ENCODE data around the gene SLIT1. TPM values are rescaled to one million over a fixed set of nuclear protein-coding genes. Genes with fewer than 3 reads are reported as not detected.

SLIT1 gene
- total and polyA plus RNA-seq, 8 donors: 0.20 to 7.0 (median 3.7) TPM

- no peaks in the 10 kb centered on the region for H3K4me1 ChIP-seq
- H3K4me3 ChIP-seq: no peak overlapping the region
- no peak for DNase-seq
- no peak overlapping the region for H3K27ac ChIP-seq
- no peak for ATAC-seq
- intact Hi-C loops (cut with DNase I): no loop called here
- no peak for TF ChIP-seq CTCF (IDR thresholded peaks at IDR 0.05)
- H3K27me3 ChIP-seq: no peaks in the 10 kb centered on the region
- no peaks in the 10 kb centered on the region for H3K9me3 ChIP-seq
- H3K36me3 ChIP-seq: no peaks in the 10 kb centered on the region
Measured at GRCh38 chr10:97168645-97169044, 17.1 kb downstream of the SLIT1 start.

GRCh38 chr10:97165499-97165898 is 20.3 kb downstream of the SLIT1 start:
- Histone ChIP-seq H3K4me1 (no peaks in the 10 kb centered on the region), H3K4me3 (no peak overlapping the region), H3K27ac (no peak overlapping the region), H3K36me3 (no peaks in the 10 kb centered on the region), H3K27me3 (no peaks in the 10 kb centered on the region), H3K9me3 (no peaks in the 10 kb centered on the region)
- ATAC-seq (no peak), DNase-seq (no peak)
- intact Hi-C loops (cut with DNase I): no loop called here
- TF ChIP-seq CTCF (IDR thresholded peaks at IDR 0.05): no peak

- no peak for ATAC-seq
- DNase-seq: no peak
- Histone ChIP-seq H3K9me3 (no peaks in the 10 kb centered on the region), H3K4me1 (no peaks in the 10 kb centered on the region), H3K27me3 (no peaks in the 10 kb centered on the region), H3K36me3 (no peaks in the 10 kb centered on the region), H3K27ac (no peak overlapping the region), H3K4me3 (no peak overlapping the region)
- intact Hi-C loops (cut with DNase I): no loop called here
- TF ChIP-seq CTCF (IDR thresholded peaks at IDR 0.05): no peak
Measured at GRCh38 chr10:97163781-97164501, 21.8 kb downstream of the SLIT1 start.

- H3K4me1 ChIP-seq: no peaks in the 10 kb centered on the region
- ATAC-seq (no peak), DNase-seq (no peak)
- TF ChIP-seq CTCF (IDR thresholded peaks at IDR 0.05): no peak
- no peak overlapping the region for H3K27ac ChIP-seq
- intact Hi-C loops (cut with DNase I): no loop called here
- H3K36me3 ChIP-seq: no peaks in the 10 kb centered on the region
- H3K9me3 ChIP-seq: no peaks in the 10 kb centered on the region
- H3K4me3 ChIP-seq: no peak overlapping the region
- H3K27me3 ChIP-seq: no peaks in the 10 kb centered on the region
Measured at GRCh38 chr10:97163181-97163580, 22.6 kb downstream of the SLIT1 start.

GRCh38 chr10:97159646-97160305 is 26.0 kb downstream of the SLIT1 start:
- no peaks in the 10 kb centered on the region for H3K27me3 ChIP-seq
- H3K9me3 ChIP-seq: no peaks in the 10 kb centered on the region
- DNase-seq: no peak
- ATAC-seq: no peak
- no peak overlapping the region for H3K27ac ChIP-seq
- intact Hi-C loops (cut with DNase I): no loop called here
- no peak overlapping the region for H3K4me3 ChIP-seq
- H3K4me1 ChIP-seq: no peaks in the 10 kb centered on the region
- H3K36me3 ChIP-seq: no peaks in the 10 kb centered on the region
- TF ChIP-seq CTCF (IDR thresholded peaks at IDR 0.05): no peak
